ENCODE data around the gene CYSRT1. TPM values are rescaled to one million over a fixed set of nuclear protein-coding genes. Genes with fewer than 3 reads are reported as not detected.

CYSRT1 gene
- total RNA-seq, 4 donors from 2014 or later = 0.94 to 2.3 (median 1.3) TPM; not detected in 1

DNA sequence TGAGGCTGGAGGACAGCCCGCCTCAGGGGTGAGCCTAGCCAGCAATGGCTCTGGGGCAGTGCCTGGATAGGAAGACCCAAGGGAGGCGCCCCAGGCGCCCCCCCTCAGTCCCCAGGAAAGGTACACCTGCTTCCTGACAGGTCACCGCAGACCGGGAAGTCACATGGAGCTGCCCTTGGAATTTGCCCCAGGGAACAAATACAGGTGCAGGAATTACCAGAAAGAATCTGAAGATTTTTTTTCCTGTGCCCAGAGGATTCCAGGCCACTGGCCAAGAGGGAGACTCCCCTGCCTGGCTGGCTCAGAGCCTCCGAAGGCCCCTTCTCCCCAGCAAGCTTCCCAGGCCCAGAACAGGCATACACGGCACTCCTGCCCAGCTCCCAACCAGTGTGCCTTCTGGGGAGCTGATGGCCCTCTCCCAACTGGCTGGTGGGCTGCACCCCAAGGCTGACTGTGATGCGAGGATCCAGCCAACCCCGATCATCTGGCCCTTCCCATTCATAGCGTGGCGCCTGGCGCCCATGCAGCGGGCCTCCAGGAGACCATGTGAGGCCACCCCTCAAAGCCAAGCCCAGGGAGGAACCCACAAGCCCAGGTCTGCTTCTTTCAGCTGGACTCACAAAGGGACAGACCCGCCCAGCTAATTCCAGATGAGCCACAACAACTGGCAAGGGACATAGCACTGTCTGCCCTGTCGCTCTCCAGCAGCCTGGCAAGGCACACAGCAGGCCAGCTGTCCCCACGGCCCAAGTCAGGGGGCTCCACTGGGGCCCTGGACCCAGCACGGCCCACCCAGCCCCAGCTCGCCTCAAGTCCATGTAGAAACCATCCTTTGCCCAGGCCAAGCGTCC, 26.7 kb upstream of the CYSRT1 start:
- Histone ChIP-seq H3K9me3 (no peaks in the 10 kb centered on the region), H3K4me1 (peaks cover 19 to 47% of the 10 kb centered on the region in 2 donors), H3K4me3 (replicated peaks in 1 of 3) (no peak overlapping the region), H3K36me3 (no peaks in the 10 kb centered on the region), H3K27me3 (no peaks in the 10 kb centered on the region), H3K27ac (no peak overlapping the region)
- 82 to 88% methylated on average over 6 to 7 of the region's 19 CpGs for WGBS, 2 donors
- TF ChIP-seq POLR2A (IDR thresholded peaks at IDR 0.05) = no peak
- TF ChIP-seq, protein P1, sequence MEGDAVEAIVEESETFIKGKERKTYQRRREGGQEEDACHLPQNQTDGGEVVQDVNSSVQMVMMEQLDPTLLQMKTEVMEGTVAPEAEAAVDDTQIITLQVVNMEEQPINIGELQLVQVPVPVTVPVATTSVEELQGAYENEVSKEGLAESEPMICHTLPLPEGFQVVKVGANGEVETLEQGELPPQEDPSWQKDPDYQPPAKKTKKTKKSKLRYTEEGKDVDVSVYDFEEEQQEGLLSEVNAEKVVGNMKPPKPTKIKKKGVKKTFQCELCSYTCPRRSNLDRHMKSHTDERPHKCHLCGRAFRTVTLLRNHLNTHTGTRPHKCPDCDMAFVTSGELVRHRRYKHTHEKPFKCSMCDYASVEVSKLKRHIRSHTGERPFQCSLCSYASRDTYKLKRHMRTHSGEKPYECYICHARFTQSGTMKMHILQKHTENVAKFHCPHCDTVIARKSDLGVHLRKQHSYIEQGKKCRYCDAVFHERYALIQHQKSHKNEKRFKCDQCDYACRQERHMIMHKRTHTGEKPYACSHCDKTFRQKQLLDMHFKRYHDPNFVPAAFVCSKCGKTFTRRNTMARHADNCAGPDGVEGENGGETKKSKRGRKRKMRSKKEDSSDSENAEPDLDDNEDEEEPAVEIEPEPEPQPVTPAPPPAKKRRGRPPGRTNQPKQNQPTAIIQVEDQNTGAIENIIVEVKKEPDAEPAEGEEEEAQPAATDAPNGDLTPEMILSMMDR (IDR thresholded peaks at IDR 0.05) = no peak
- intact Hi-C loops (cut with DNase I) = no loop called here
- peak in 1 of 2 donors; percentile 45 for DNase-seq

DNA sequence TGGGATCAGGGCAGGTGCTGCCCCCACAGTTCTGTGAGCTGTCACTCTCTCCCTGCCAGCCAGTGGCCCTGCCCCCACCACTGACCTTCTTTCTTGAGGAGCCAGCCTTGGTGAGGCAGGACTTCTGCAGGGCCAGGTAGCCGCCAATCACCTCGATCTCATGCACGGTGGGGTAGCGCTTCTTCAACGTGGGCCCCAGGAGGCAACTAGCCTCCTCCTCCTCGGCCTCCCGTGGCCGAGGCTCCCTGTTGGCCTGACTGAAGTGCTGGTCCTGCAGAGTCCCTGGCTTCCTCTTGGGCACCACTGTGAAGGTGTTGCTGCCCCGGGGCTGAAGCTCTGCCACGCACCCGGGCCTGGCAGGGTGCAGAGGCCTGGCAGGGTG, 26.1 kb upstream of the CYSRT1 start:
- no peaks in the 10 kb centered on the region for H3K36me3 ChIP-seq
- 85 to 92% methylated on average over 4 to 9 of the region's 11 CpGs for WGBS, 2 donors
- no peak overlapping the region for H3K4me3 ChIP-seq (replicated peaks in 1 of 3)
- intact Hi-C loops (cut with DNase I) = no loop called here
- H3K27me3 ChIP-seq = no peaks in the 10 kb centered on the region
- H3K9me3 ChIP-seq = no peaks in the 10 kb centered on the region
- TF ChIP-seq, protein P1 (IDR thresholded peaks at IDR 0.05) = no peak
- TF ChIP-seq POLR2A (IDR thresholded peaks at IDR 0.05) = no peak
- H3K27ac ChIP-seq = no peak overlapping the region
- H3K4me1 ChIP-seq = peaks cover 25 to 53% of the 10 kb centered on the region in 2 donors
- no peak for DNase-seq

DNA sequence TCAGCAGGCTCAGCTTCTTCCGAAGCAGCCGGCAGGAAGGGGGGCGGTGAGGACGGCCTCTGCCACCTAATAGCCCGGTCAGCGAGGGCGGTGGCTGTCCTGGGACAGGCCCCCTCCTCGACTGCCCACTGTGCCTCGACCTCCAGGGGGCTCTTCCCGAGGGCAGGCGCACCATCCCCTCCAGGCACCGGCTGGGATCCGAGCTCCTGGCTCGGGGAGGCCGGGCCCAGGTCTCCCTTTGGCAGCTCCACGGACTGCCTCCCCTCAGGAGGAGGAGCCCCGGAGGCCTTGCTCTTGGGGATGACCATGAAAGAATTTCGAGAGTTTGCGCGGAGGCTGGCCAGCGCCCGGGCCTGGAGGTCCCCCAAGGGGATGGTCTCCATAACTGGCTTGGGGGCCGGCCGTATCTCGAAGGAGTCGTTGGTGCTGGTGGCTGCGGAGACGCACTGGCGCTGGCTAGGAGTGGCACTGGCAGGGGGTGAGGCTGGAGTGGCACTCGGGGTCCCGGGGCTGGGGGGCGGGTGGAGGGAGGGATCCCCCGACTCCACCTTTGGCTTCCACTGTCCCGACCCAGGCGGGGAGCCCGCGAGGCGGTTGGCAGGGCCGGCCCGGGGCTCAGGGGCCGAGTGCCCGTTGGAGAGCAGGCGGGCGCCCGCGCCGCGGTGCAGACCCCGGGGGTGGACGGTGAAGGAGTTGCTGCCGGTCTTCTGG, 25.4 kb upstream of the CYSRT1 start:
- Histone ChIP-seq H3K36me3 (no peaks in the 10 kb centered on the region), H3K27ac (no peak overlapping the region), H3K27me3 (no peaks in the 10 kb centered on the region), H3K4me1 (peaks cover 31 to 57% of the 10 kb centered on the region in 2 donors), H3K9me3 (no peaks in the 10 kb centered on the region), H3K4me3 (replicated peaks in 1 of 3) (peak overlapping the region in 1 of 3 donors; percentile 34)
- intact Hi-C loops (cut with DNase I) = no loop called here
- WGBS, 2 donors = 35 to 40% methylated on average over 7 to 13 of the region's 51 CpGs
- TF ChIP-seq, protein P1 (IDR thresholded peaks at IDR 0.05) = no peak
- TF ChIP-seq POLR2A (IDR thresholded peaks at IDR 0.05) = no peak
- peak in 1 of 2 donors; percentile 28 for DNase-seq

DNA sequence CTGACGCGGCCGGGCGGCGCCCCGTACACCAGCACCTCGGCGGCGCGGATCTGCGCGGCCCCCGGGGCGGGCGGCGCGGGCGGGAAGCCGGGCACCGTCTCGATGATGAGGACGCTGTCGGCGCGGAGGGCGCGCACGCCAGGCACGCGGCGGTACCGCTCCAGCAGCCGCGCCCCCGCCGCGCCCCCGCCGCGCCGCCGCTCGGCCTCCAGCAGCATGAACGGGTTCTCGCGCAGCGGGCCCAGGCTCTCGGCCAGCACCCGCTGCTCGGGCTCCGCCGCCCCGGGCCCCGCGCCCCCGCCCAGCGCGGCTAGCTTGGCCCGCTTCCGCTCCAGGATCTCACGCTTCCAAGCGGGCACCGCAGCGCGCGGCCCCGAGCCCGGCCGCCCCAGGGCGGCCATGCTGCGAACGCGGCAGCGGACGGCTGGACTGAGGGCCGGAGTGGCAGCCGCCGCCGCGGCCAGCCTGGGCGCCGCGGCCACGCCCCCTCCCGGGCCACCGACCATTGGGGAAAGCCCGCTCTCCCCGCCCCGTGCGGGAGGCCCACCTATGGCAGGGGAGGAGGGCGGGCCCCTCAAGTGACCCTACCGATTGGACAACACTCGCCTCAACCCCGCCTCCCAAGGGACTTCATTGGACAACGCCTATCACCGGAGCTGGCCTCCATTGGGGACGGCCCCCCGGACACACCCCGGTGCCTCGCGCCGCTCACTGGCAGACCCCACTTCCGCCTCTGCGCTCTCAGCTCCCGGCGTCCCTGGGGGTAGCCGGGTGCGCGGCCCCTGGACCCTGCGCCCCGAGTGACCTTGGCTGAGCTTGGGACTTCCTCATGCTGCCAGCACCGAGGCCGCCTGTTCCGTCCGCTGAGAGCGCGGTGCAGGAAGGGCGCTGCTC, 24.4 kb upstream of the CYSRT1 start, which contains the start of gene TPRN:
Gene TPRN (minus strand): TSS at position 431 of the 894 bp plus-strand sequence. CDS start 30 bp downstream, at position 401.
- peak within 1 kb of the TSS; percentile 11 to 57 (median 57) for H3K4me3 ChIP-seq (replicated peaks in 1 of 3)
- intact Hi-C loops (cut with DNase I) = no loop called here
- H3K4me1 ChIP-seq = peaks cover 35 to 60% of the 10 kb centered on the region in 2 donors
- no peaks in the 10 kb centered on the region for H3K9me3 ChIP-seq
- TF ChIP-seq POLR2A (IDR thresholded peaks at IDR 0.05) = peak; percentile 56 to 94
- TF ChIP-seq, protein P1 (IDR thresholded peaks at IDR 0.05) = peak in 1 of 6 experiments; percentile 7
- 0 to 2% methylated on average over 1 to 10 of the region's 118 CpGs for WGBS, 2 donors
- H3K27me3 ChIP-seq = no peaks in the 10 kb centered on the region
- DNase-seq = peak; percentile 100
- peak within 1 kb of the TSS; percentile 30 to 71 (median 52) for H3K27ac ChIP-seq
- H3K36me3 ChIP-seq = no peaks in the 10 kb centered on the region
